Mesenchymal stem cell (in vitro differentiated cells and primary cell): ENCODE measurements around the gene ANKRD6.
A peak's percentile ranks its signal among the peaks of the same experiment; 100 is the strongest.

Source experiments
- DNase-seq: peaks from one replicate; pipeline ENCODE4 v3.0.0-alpha.2; 2013
- H2AFZ ChIP-seq: one replicate; pipeline ENCODE4 v1.6.1; 2013; ENCODE audit warnings: low read depth, mild to moderate bottlenecking, control low read depth, inconsistent platforms, low read length, moderate library complexity
- H2AK5ac ChIP-seq: 2 replicates; pipeline ENCODE4 v1.6.1; 2013; ENCODE audit warnings: low read length, moderate library complexity, mild to moderate bottlenecking, inconsistent platforms; ENCODE audit not compliant: severe bottlenecking
- H2BK120ac ChIP-seq: one replicate; pipeline ENCODE4 v1.6.1; 2013; ENCODE audit warnings: low read depth, mild to moderate bottlenecking, inconsistent platforms, low read length, moderate library complexity
- H2BK12ac ChIP-seq, 2 experiments: one replicate each; pipeline ENCODE4 v1.6.1; 2013; ENCODE audit warnings: inconsistent platforms in 2 of 2, low read length in 2 of 2, mild to moderate bottlenecking in 2 of 2, moderate library complexity in 2 of 2, control low read depth in 1 of 2
- H2BK15ac ChIP-seq: one replicate; pipeline ENCODE4 v1.6.1; 2013; ENCODE audit warnings: mild to moderate bottlenecking, low read depth, inconsistent platforms; ENCODE audit not compliant: poor library complexity, severe bottlenecking
- H2BK5ac ChIP-seq: 2 replicates; pipeline ENCODE4 v1.6.1; 2013; ENCODE audit warnings: low read depth, mild to moderate bottlenecking, low read length, control low read depth, inconsistent platforms; ENCODE audit not compliant: poor library complexity, severe bottlenecking
- H3K14ac ChIP-seq, 2 experiments: one replicate each; pipeline ENCODE4 v1.6.1; 2013; ENCODE audit warnings: inconsistent platforms in 2 of 2, low read length in 2 of 2, control low read depth in 1 of 2, mild to moderate bottlenecking in 1 of 2, moderate library complexity in 1 of 2
- H3K18ac ChIP-seq, 2 experiments: one replicate each; pipeline ENCODE4 v1.6.1; 2013; ENCODE audit warnings: inconsistent platforms in 2 of 2, low read length in 2 of 2, control low read depth in 1 of 2, low read depth in 1 of 2, mild to moderate bottlenecking in 1 of 2
- H3K23ac ChIP-seq, 2 experiments: one replicate each; pipeline ENCODE4 v1.6.1; 2013; ENCODE audit warnings: inconsistent platforms in 2 of 2, low read length in 2 of 2, mild to moderate bottlenecking in 2 of 2, moderate library complexity in 2 of 2, control low read depth in 1 of 2
- H3K27ac ChIP-seq: 2 replicates; pipeline ENCODE4 v1.5.1; 2013; ENCODE audit warnings: mild to moderate bottlenecking, moderate library complexity, low read length, control low read depth, inconsistent platforms; ENCODE audit not compliant: poor library complexity, severe bottlenecking
- H3K27me3 ChIP-seq, 2 experiments: 2 replicates each; pipeline versions ENCODE4 v1.6.1 to v1.7.0; 2013; ENCODE audit warnings: low read length in 2 of 2, mild to moderate bottlenecking in 2 of 2, moderate library complexity in 2 of 2, control low read depth in 1 of 2, inconsistent platforms in 1 of 2; ENCODE audit not compliant: control insufficient read depth in 1 of 2, insufficient read depth in 1 of 2
- H3K36me3 ChIP-seq, 2 experiments: 2 replicates each; pipeline versions ENCODE4 v1.6.1 to v1.7.0; 2013; ENCODE audit warnings: low read length in 2 of 2, control low read depth in 1 of 2, inconsistent platforms in 1 of 2, low read depth in 1 of 2, mild to moderate bottlenecking in 1 of 2; ENCODE audit not compliant: insufficient read depth in 2 of 2, control insufficient read depth in 1 of 2
- H3K4ac ChIP-seq, 2 experiments: one replicate each; pipeline ENCODE4 v1.6.1; 2013; ENCODE audit warnings: inconsistent platforms in 2 of 2, low read length in 2 of 2, mild to moderate bottlenecking in 2 of 2, moderate library complexity in 2 of 2, control low read depth in 1 of 2, low read depth in 1 of 2
- H3K4me1 ChIP-seq: 2 replicates; pipeline ENCODE4 v1.6.1; 2013; ENCODE audit warnings: low read depth, low read length, control low read depth; ENCODE audit not compliant: control insufficient read depth, insufficient read depth
- H3K4me2 ChIP-seq: 2 replicates; pipeline ENCODE4 v1.6.1; 2013; ENCODE audit warnings: low read length, mild to moderate bottlenecking, inconsistent platforms; ENCODE audit not compliant: poor library complexity, severe bottlenecking
- H3K4me3 ChIP-seq, 2 experiments: 2 replicates each; pipeline versions ENCODE4 v1.5.1 to v1.7.0; 2013; ENCODE audit warnings: low read length in 2 of 2, mild to moderate bottlenecking in 2 of 2, control low read depth in 1 of 2, low read depth in 1 of 2; ENCODE audit not compliant: insufficient read depth in 1 of 2
- H3K79me1 ChIP-seq: replicated peaks from 2 replicates; pipeline ENCODE4 v1.6.1; 2013; ENCODE audit warnings: mild to moderate bottlenecking, control low read depth, low read length, inconsistent platforms; ENCODE audit not compliant: poor library complexity, severe bottlenecking
- H3K9ac ChIP-seq: 2 replicates; pipeline ENCODE4 v1.7.0; 2013; ENCODE audit warnings: mild to moderate bottlenecking, low read length, moderate library complexity
- H3K9me3 ChIP-seq: 2 replicates; pipeline ENCODE4 v1.7.0; 2013; ENCODE audit warnings: mild to moderate bottlenecking, low read length; ENCODE audit not compliant: control insufficient read depth
- H4K8ac ChIP-seq: one replicate; pipeline ENCODE4 v1.6.1; 2013; ENCODE audit warnings: inconsistent platforms, mild to moderate bottlenecking, low read length, moderate library complexity
- H4K91ac ChIP-seq: one replicate; pipeline ENCODE4 v1.6.1; 2013; ENCODE audit warnings: mild to moderate bottlenecking, low read length, inconsistent platforms
- WGBS: methylation state at CpG from one replicate; pipeline ENCODE4 v1.1.7; 2013; ENCODE audit warnings: mixed read lengths; 5-methylcytosine and 5-hydroxymethylcytosine counted together

The ANKRD6 gene

GRCh38 chr6:89440200-89440599 lies 7.2 kb downstream of the ANKRD6 start:
- H3K9me3 ChIP-seq = no peaks in the 10 kb centered on the region
- H2BK15ac ChIP-seq = no peak overlapping the region
- H3K79me1 ChIP-seq = no peaks in the 10 kb centered on the region
- H3K23ac ChIP-seq = no peak overlapping the region
- WGBS = 79% methylated on average over 3 of the region's 3 CpGs
- no peak overlapping the region for H4K91ac ChIP-seq
- no peak overlapping the region for H2AFZ ChIP-seq
- H3K27ac ChIP-seq = no peak overlapping the region
- H3K9ac ChIP-seq = no peak overlapping the region
- no peak overlapping the region for H3K4ac ChIP-seq
- no peaks in the 10 kb centered on the region for H3K4me1 ChIP-seq
- H3K14ac ChIP-seq = no peak overlapping the region
- H3K27me3 ChIP-seq = no peaks in the 10 kb centered on the region
- no peak overlapping the region for H2BK12ac ChIP-seq
- H3K4me2 ChIP-seq = no peak overlapping the region
- DNase-seq = no peak
- no peaks in the 10 kb centered on the region for H3K36me3 ChIP-seq
- no peak overlapping the region for H2AK5ac ChIP-seq
- H2BK120ac ChIP-seq = no peak overlapping the region
- no peak overlapping the region for H3K18ac ChIP-seq
- no peak overlapping the region for H3K4me3 ChIP-seq
- H2BK5ac ChIP-seq = no peak overlapping the region
- H4K8ac ChIP-seq = no peak overlapping the region

GRCh38 chr6:89443658-89444057 lies 10.7 kb downstream of the ANKRD6 start:
- Histone ChIP-seq H3K14ac (no peak overlapping the region), H2BK5ac (no peak overlapping the region), H4K8ac (no peak overlapping the region), H3K27me3 (no peaks in the 10 kb centered on the region), H3K9me3 (no peaks in the 10 kb centered on the region), H3K4me3 (no peak overlapping the region), H3K18ac (no peak overlapping the region), H4K91ac (no peak overlapping the region), H2BK12ac (no peak overlapping the region), H3K27ac (no peak overlapping the region), H2BK120ac (no peak overlapping the region), H2BK15ac (no peak overlapping the region), H3K23ac (no peak overlapping the region), H3K4me1 (no peaks in the 10 kb centered on the region), H3K79me1 (no peaks in the 10 kb centered on the region), H3K4me2 (no peak overlapping the region), H2AFZ (no peak overlapping the region), H3K4ac (no peak overlapping the region), H3K36me3 (no peaks in the 10 kb centered on the region), H3K9ac (no peak overlapping the region), H2AK5ac (no peak overlapping the region)
- 94% methylated on average over 5 of the region's 5 CpGs for WGBS
- no peak for DNase-seq

GRCh38 chr6:89449193-89449592 lies 16.2 kb downstream of the ANKRD6 start:
- H3K27ac ChIP-seq = no peak overlapping the region
- no peaks in the 10 kb centered on the region for H3K36me3 ChIP-seq
- no peak overlapping the region for H4K8ac ChIP-seq
- no peak overlapping the region for H2BK5ac ChIP-seq
- H3K4me1 ChIP-seq = no peaks in the 10 kb centered on the region
- H2BK12ac ChIP-seq = no peak overlapping the region
- H2AFZ ChIP-seq = no peak overlapping the region
- no peak overlapping the region for H4K91ac ChIP-seq
- H2AK5ac ChIP-seq = no peak overlapping the region
- no peak overlapping the region for H3K23ac ChIP-seq
- H2BK120ac ChIP-seq = no peak overlapping the region
- no peak overlapping the region for H3K18ac ChIP-seq
- WGBS = 51% methylated on average over 1 of the region's 1 CpG
- H2BK15ac ChIP-seq = no peak overlapping the region
- no peaks in the 10 kb centered on the region for H3K27me3 ChIP-seq
- H3K14ac ChIP-seq = peak overlapping the region in 1 of 2 experiments; percentile 36
- H3K9me3 ChIP-seq = no peaks in the 10 kb centered on the region
- no peak overlapping the region for H3K4ac ChIP-seq
- H3K79me1 ChIP-seq = no peaks in the 10 kb centered on the region
- H3K9ac ChIP-seq = no peak overlapping the region
- DNase-seq = no peak
- H3K4me2 ChIP-seq = no peak overlapping the region
- H3K4me3 ChIP-seq = no peak overlapping the region

GRCh38 chr6:89452281-89452680 lies 19.3 kb downstream of the ANKRD6 start:
- WGBS = no CpG with 5 or more reads among the region's 1 CpG
- DNase-seq = no peak
- no peaks in the 10 kb centered on the region for H3K27me3 ChIP-seq
- H2BK12ac ChIP-seq = no peak overlapping the region
- no peaks in the 10 kb centered on the region for H3K36me3 ChIP-seq
- H3K4me2 ChIP-seq = no peak overlapping the region
- no peak overlapping the region for H2BK120ac ChIP-seq
- H2AFZ ChIP-seq = no peak overlapping the region
- H3K14ac ChIP-seq = no peak overlapping the region
- H2BK15ac ChIP-seq = no peak overlapping the region
- no peak overlapping the region for H2BK5ac ChIP-seq
- H3K79me1 ChIP-seq = no peaks in the 10 kb centered on the region
- no peak overlapping the region for H3K4ac ChIP-seq
- no peak overlapping the region for H2AK5ac ChIP-seq
- no peak overlapping the region for H4K91ac ChIP-seq
- no peaks in the 10 kb centered on the region for H3K9me3 ChIP-seq
- H4K8ac ChIP-seq = no peak overlapping the region
- H3K23ac ChIP-seq = no peak overlapping the region
- no peak overlapping the region for H3K4me3 ChIP-seq
- no peak overlapping the region for H3K18ac ChIP-seq
- H3K9ac ChIP-seq = no peak overlapping the region
- no peaks in the 10 kb centered on the region for H3K4me1 ChIP-seq
- no peak overlapping the region for H3K27ac ChIP-seq
